ENCODE data around the gene SPOCK1. TPM values are rescaled to one million over a fixed set of nuclear protein-coding genes. Genes with fewer than 3 reads are reported as not detected.

SPOCK1 gene
- total and polyA plus RNA-seq, 2 of the 13 experiments (the other 11 are each of a cell fraction or from before 2014, with no cell fraction given): 0.18 to 0.29 TPM

- Histone ChIP-seq H3K9ac (ENCODE audit: insufficient read depth, low read depth, low read length) (no peak overlapping the region), H3K4me2 (ENCODE audit: low read depth, low read length) (no peak overlapping the region), H4K20me1 (ENCODE audit: insufficient read depth, low read length) (no peaks in the 10 kb centered on the region), H3K27ac (ENCODE audit: extremely low read length, insufficient read depth, low read length) (no peak overlapping the region), H3K4me1 (ENCODE audit: insufficient read depth, low read length) (no peaks in the 10 kb centered on the region), H3K4me3 (replicated peaks in 1 of 3; ENCODE audit: insufficient read depth in 1 of 3, low read depth in 2 of 3, low read length in 3 of 3) (no peak overlapping the region), H3K27me3 (ENCODE audit: control insufficient read depth in 1 of 2, insufficient read depth in 2 of 2, low read length in 2 of 2) (no peaks in the 10 kb centered on the region), H2AFZ (ENCODE audit: low read length) (no peak overlapping the region), H3K79me2 (ENCODE audit: insufficient read depth, low read length) (no peaks in the 10 kb centered on the region), H3K9me3 (ENCODE audit: low read length) (no peaks in the 10 kb centered on the region), H3K36me3 (replicated peaks in 1 of 2; ENCODE audit: control insufficient read depth in 1 of 2, insufficient read depth in 2 of 2, low read length in 2 of 2) (no peaks in the 10 kb centered on the region)
- TF ChIP-seq ZSCAN30 (CRISPR knock-in tag; IDR thresholded peaks at IDR 0.05): no peak
- CTCF ChIA-PET (ENCODE audit: low intra/inter-chr PET ratio, low total read pairs): no interaction called here
- no TSS peak for BruUV-seq (replicated peaks)
- POLR2A ChIA-PET: no interaction called here
- in situ Hi-C loops (cut with HindIII; ENCODE audit: extremely low pct_ligation_motif_present, low pct_unique_long_range_greater_than_20kb) (no loop called here), intact Hi-C loops (cut with micrococcal nuclease; ENCODE audit: unreplicated experiment) (no loop called here)
- ATAC-seq (no peak), DNase-seq (ENCODE audit: low spot score) (no peak), FAIRE-seq (no peak)
- 24% methylated on average over 3 of the region's 3 CpGs for WGBS (ENCODE audit: low lambda C conversion rate)
Observed at GRCh38 chr5:137290373-137290772, 208.8 kb downstream of the SPOCK1 start.

GRCh38 chr5:137289856-137290255 lies 209.3 kb downstream of the SPOCK1 start:
- intact Hi-C loops (cut with micrococcal nuclease; ENCODE audit: unreplicated experiment): no loop called here
- Histone ChIP-seq H2AFZ (ENCODE audit: low read length) (no peak overlapping the region), H3K4me3 (replicated peaks in 1 of 3; ENCODE audit: insufficient read depth in 1 of 3, low read depth in 2 of 3, low read length in 3 of 3) (no peak overlapping the region), H3K9ac (ENCODE audit: insufficient read depth, low read depth, low read length) (no peak overlapping the region), H3K36me3 (replicated peaks in 1 of 2; ENCODE audit: control insufficient read depth in 1 of 2, insufficient read depth in 2 of 2, low read length in 2 of 2) (no peaks in the 10 kb centered on the region), H3K4me1 (ENCODE audit: insufficient read depth, low read length) (no peaks in the 10 kb centered on the region), H3K79me2 (ENCODE audit: insufficient read depth, low read length) (no peaks in the 10 kb centered on the region), H3K9me3 (ENCODE audit: low read length) (no peaks in the 10 kb centered on the region), H3K27ac (ENCODE audit: extremely low read length, insufficient read depth, low read length) (no peak overlapping the region), H3K4me2 (ENCODE audit: low read depth, low read length) (no peak overlapping the region), H3K27me3 (ENCODE audit: control insufficient read depth in 1 of 2, insufficient read depth in 2 of 2, low read length in 2 of 2) (no peaks in the 10 kb centered on the region), H4K20me1 (ENCODE audit: insufficient read depth, low read length) (no peaks in the 10 kb centered on the region)
- ChIA-PET POLR2A (no interaction called here), CTCF (ENCODE audit: low intra/inter-chr PET ratio, low total read pairs) (no interaction called here)
- FAIRE-seq: no peak
- BruUV-seq (replicated peaks): no TSS peak
- ATAC-seq: no peak
- in situ Hi-C loops (cut with HindIII; ENCODE audit: extremely low pct_ligation_motif_present, low pct_unique_long_range_greater_than_20kb): no loop called here
- WGBS (ENCODE audit: low lambda C conversion rate): 0% methylated on average over 1 of the region's 1 CpG
- no peak for DNase-seq (ENCODE audit: low spot score)
- TF ChIP-seq ZNF335 (CRISPR knock-in tag; IDR thresholded peaks at IDR 0.05) (no peak), KLF9 (CRISPR knock-in tag; IDR thresholded peaks at IDR 0.05; ENCODE audit: low read depth) (no peak), MED1 (CRISPR knock-in tag; IDR thresholded peaks at IDR 0.05) (no peak), MTA3 (CRISPR knock-in tag; IDR thresholded peaks at IDR 0.05) (no peak), HDAC2 (CRISPR knock-in tag; IDR thresholded peaks at IDR 0.05) (no peak), ZBTB26 (CRISPR knock-in tag; IDR thresholded peaks at IDR 0.05; ENCODE audit: borderline replicate concordance) (no peak), ZBTB7B (CRISPR knock-in tag; IDR thresholded peaks at IDR 0.05) (no peak), JDP2 (CRISPR knock-in tag; IDR thresholded peaks at IDR 0.05; ENCODE audit: borderline replicate concordance) (no peak), KLF13 (CRISPR knock-in tag; IDR thresholded peaks at IDR 0.05) (no peak), ETV5 (CRISPR knock-in tag; IDR thresholded peaks at IDR 0.05; ENCODE audit: borderline replicate concordance) (no peak), ZFAT (CRISPR knock-in tag; conservative IDR thresholded peaks at IDR 0.05) (no peak), FOSL1 (CRISPR knock-in tag; IDR thresholded peaks at IDR 0.05; ENCODE audit: borderline replicate concordance) (no peak)
- TF ChIP-seq, protein P1, sequence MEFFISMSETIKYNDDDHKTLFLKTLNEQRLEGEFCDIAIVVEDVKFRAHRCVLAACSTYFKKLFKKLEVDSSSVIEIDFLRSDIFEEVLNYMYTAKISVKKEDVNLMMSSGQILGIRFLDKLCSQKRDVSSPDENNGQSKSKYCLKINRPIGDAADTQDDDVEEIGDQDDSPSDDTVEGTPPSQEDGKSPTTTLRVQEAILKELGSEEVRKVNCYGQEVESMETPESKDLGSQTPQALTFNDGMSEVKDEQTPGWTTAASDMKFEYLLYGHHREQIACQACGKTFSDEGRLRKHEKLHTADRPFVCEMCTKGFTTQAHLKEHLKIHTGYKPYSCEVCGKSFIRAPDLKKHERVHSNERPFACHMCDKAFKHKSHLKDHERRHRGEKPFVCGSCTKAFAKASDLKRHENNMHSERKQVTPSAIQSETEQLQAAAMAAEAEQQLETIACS (CRISPR knock-in tag; IDR thresholded peaks at IDR 0.05): no peak
- TF ChIP-seq, protein P2, sequence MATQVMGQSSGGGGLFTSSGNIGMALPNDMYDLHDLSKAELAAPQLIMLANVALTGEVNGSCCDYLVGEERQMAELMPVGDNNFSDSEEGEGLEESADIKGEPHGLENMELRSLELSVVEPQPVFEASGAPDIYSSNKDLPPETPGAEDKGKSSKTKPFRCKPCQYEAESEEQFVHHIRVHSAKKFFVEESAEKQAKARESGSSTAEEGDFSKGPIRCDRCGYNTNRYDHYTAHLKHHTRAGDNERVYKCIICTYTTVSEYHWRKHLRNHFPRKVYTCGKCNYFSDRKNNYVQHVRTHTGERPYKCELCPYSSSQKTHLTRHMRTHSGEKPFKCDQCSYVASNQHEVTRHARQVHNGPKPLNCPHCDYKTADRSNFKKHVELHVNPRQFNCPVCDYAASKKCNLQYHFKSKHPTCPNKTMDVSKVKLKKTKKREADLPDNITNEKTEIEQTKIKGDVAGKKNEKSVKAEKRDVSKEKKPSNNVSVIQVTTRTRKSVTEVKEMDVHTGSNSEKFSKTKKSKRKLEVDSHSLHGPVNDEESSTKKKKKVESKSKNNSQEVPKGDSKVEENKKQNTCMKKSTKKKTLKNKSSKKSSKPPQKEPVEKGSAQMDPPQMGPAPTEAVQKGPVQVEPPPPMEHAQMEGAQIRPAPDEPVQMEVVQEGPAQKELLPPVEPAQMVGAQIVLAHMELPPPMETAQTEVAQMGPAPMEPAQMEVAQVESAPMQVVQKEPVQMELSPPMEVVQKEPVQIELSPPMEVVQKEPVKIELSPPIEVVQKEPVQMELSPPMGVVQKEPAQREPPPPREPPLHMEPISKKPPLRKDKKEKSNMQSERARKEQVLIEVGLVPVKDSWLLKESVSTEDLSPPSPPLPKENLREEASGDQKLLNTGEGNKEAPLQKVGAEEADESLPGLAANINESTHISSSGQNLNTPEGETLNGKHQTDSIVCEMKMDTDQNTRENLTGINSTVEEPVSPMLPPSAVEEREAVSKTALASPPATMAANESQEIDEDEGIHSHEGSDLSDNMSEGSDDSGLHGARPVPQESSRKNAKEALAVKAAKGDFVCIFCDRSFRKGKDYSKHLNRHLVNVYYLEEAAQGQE (IDR thresholded peaks at IDR 0.05; ENCODE audit: borderline replicate concordance in 1 of 2, low read depth in 1 of 2, low read length in 2 of 2): no peak
